NCI-H1436 treated with DMSO at 0.1 percent for 48 hours (cell line): ENCODE data around the gene OCLN.
"Not testable (repeated sequence)": the region's sequence is repeated elsewhere in the genome, so short reads cannot be mapped to it uniquely, and the experiment has no call there.

Source experiments
- DNase-seq: peaks from one replicate; lab custom pipeline; 2025; lab: John Stamatoyannopoulos, UW

OCLN gene

GRCh38 chr5:69528035-69528434 is 35.4 kb downstream of the OCLN start:
- no peak for DNase-seq

GRCh38 chr5:69528609-69529008 is 36.0 kb downstream of the OCLN start:
- no peak for DNase-seq

GRCh38 chr5:69530561-69531405 is 38.2 kb downstream of the OCLN start:
- no peak for DNase-seq

- no peak for DNase-seq
Observed at GRCh38 chr5:69531406-69531801, 38.8 kb downstream of the OCLN start.

- DNase-seq, result not testable (repeated sequence)
Observed at GRCh38 chr5:69537911-69538310, 45.3 kb downstream of the OCLN start.

GRCh38 chr5:69538735-69539134 is 46.1 kb downstream of the OCLN start:
- not testable (repeated sequence) for DNase-seq

- not testable (repeated sequence) for DNase-seq
Observed at GRCh38 chr5:69541347-69541746, 48.8 kb downstream of the OCLN start.

GRCh38 chr5:69542838-69543618 is 50.4 kb downstream of the OCLN start:
- DNase-seq, result not testable (repeated sequence)

- not testable (repeated sequence) for DNase-seq
Observed at GRCh38 chr5:69544602-69545001, 52.0 kb downstream of the OCLN start.

GRCh38 chr5:69559908-69560330 is 67.3 kb downstream of the OCLN start, which contains the start of gene GTF2H2C:
GTF2H2C (plus strand) TSS chr5:69560191; CDS start chr5:69565133, 4,942 bp downstream.
- DNase-seq, result not testable (repeated sequence)

GRCh38 chr5:69560587-69561431 is 68.2 kb downstream of the OCLN start:
- not testable (repeated sequence) for DNase-seq

- not testable (repeated sequence) for DNase-seq
Observed at GRCh38 chr5:69566172-69566571, 73.6 kb downstream of the OCLN start.

- not testable (repeated sequence) for DNase-seq
Observed at GRCh38 chr5:69568072-69568471, 75.5 kb downstream of the OCLN start.

- not testable (repeated sequence) for DNase-seq
Observed at GRCh38 chr5:69583356-69583755, 90.8 kb downstream of the OCLN start.

- not testable (repeated sequence) for DNase-seq
Observed at GRCh38 chr5:69596114-69596840, 103.7 kb downstream of the OCLN start.

GRCh38 chr5:69601947-69602346 is 109.4 kb downstream of the OCLN start:
- not testable (repeated sequence) for DNase-seq

GRCh38 chr5:69606839-69607238 is 114.2 kb downstream of the OCLN start:
- not testable (repeated sequence) for DNase-seq
